K562 (cell line): ENCODE data around the gene TNNT1. TPM values are rescaled to one million over a fixed set of nuclear protein-coding genes. Genes with fewer than 3 reads are reported as not detected.
A peak's percentile ranks its signal among the peaks of the same experiment; 100 is the strongest.

Experiments
- ATAC-seq: fragments of 200-7000 bp; cut with Tn5 transposase; 3 replicates; pipeline ENCODE4 v1.9.1; 2020; ENCODE audit warnings: moderate library complexity
- BruUV-seq: library from RNA; stranded (reverse); fragments of 400-500 nt; replicated peaks from 2 replicates; lab custom pipeline; 2021; lab: Mats Ljungman, UMichigan
- CTCF ChIA-PET: fragments of 300-600 bp; formaldehyde crosslinking; extraction: SDS; loops from one replicate; lab custom pipeline; 2021; ENCODE audit warnings: low intra/inter-chr PET ratio; lab: Yijun Ruan, JAX
- POLR2A ChIA-PET: fragments of 300-600, 350-650 bp; sonication (Branson Sonifier 250); formaldehyde crosslinking; extraction: SDS; loops from one replicate; lab custom pipeline; 2021; ENCODE audit warnings: antibody characterized with exemption, inconsistent platforms; lab: Yijun Ruan, JAX
- DNase-seq, 4 experiments: peaks; one replicate each; pipeline versions ENCODE4 v3.0.0 to v3.0.0-alpha.2; 2011 to 2018; ENCODE audit warnings: low spot score in 3 of 4, mixed read lengths in 3 of 4; ENCODE audit errors: extremely low read depth in 1 of 4
- FAIRE-seq: peaks from 2 replicates; lab custom pipeline; 2011; peaks lifted over from hg19 to GRCh38; lab: Jason Lieb, UNC
- H2AFZ ChIP-seq: 2 replicates; pipeline ENCODE4 v1.6.0; 2011; ENCODE audit warnings: low read depth, low read length, control low read depth, inconsistent platforms
- H3K27ac ChIP-seq: fragments of 200-600 bp; 3 replicates; pipeline ENCODE4 v1.8.0; 2011; ENCODE audit warnings: low read depth, mild to moderate bottlenecking, control low read depth, inconsistent platforms, low read length, moderate library complexity, mixed read lengths; ENCODE audit errors: extremely low read depth
- H3K27me3 ChIP-seq, 2 experiments: fragments of 300-600 bp in 1 of 2; 2 replicates in 1 of 2; 3 replicates in 1 of 2; pipeline versions ENCODE4 v1.6.0 to v1.8.0; 2011; ENCODE audit warnings: inconsistent platforms in 2 of 2, low read length in 2 of 2, mild to moderate bottlenecking in 1 of 2, mixed read lengths in 1 of 2, moderate library complexity in 1 of 2; ENCODE audit not compliant: control insufficient read depth in 2 of 2, insufficient read depth in 2 of 2
- H3K36me3 ChIP-seq: fragments of 300-600 bp; 3 replicates; pipeline ENCODE4 v1.8.0; 2011; ENCODE audit warnings: mild to moderate bottlenecking, low read length, inconsistent platforms; ENCODE audit not compliant: control insufficient read depth, insufficient read depth
- H3K4me1 ChIP-seq, 2 experiments: fragments of 200-600 bp in 1 of 2; replicated peaks in 1 of 2; 2 replicates in 1 of 2; 3 replicates in 1 of 2; pipeline versions ENCODE4 v1.5.1 to v1.8.0; 2011; ENCODE audit warnings: inconsistent platforms in 2 of 2, low read length in 2 of 2, mild to moderate bottlenecking in 1 of 2, mixed read lengths in 1 of 2, moderate library complexity in 1 of 2; ENCODE audit not compliant: control insufficient read depth in 2 of 2, insufficient read depth in 2 of 2
- H3K4me2 ChIP-seq: 2 replicates; pipeline ENCODE4 v1.6.1; 2011; ENCODE audit warnings: low read length, control low read depth, inconsistent platforms, mixed read lengths; ENCODE audit not compliant: insufficient read depth
- H3K4me3 ChIP-seq: fragments of 200-600 bp; sonication (generic), shearing (Covaris generic); 2 replicates; pipeline ENCODE4 v1.5.1; 2016; ENCODE audit warnings: control low read depth, inconsistent platforms
- H3K79me2 ChIP-seq: fragments of 200-600 bp; 3 replicates; pipeline ENCODE4 v1.8.0; 2011; ENCODE audit warnings: low read length, inconsistent platforms; ENCODE audit not compliant: control insufficient read depth, insufficient read depth
- H3K9ac ChIP-seq, 2 experiments: 2 replicates each; pipeline versions ENCODE4 v1.6.0 to v1.6.1; 2011; ENCODE audit warnings: low read depth in 2 of 2, low read length in 2 of 2, control low read depth in 1 of 2, inconsistent platforms in 1 of 2, mild to moderate bottlenecking in 1 of 2, mixed read lengths in 1 of 2; ENCODE audit not compliant: insufficient read depth in 1 of 2
- H3K9me1 ChIP-seq: one replicate; pipeline ENCODE4 v1.6.0; 2011; ENCODE audit warnings: inconsistent platforms, mild to moderate bottlenecking, low read length, moderate library complexity; ENCODE audit not compliant: control insufficient read depth, insufficient read depth
- H3K9me3 ChIP-seq: replicated peaks from 2 replicates; pipeline ENCODE4 v1.5.1; 2011; ENCODE audit warnings: low read depth, low read length, inconsistent platforms; ENCODE audit not compliant: control insufficient read depth, insufficient read depth
- H4K20me1 ChIP-seq: replicated peaks from 2 replicates; pipeline ENCODE4 v1.6.1; 2011; ENCODE audit warnings: low read length, inconsistent platforms, mixed read lengths; ENCODE audit not compliant: control insufficient read depth, insufficient read depth
- NCOA6 ChIP-seq: fragments of 450-650 bp; IDR thresholded peaks from 2 replicates; pipeline ENCODE4 v1.6.1; 2017; ENCODE audit warnings: mild to moderate bottlenecking
- PHF21A ChIP-seq: fragments of 450-650 bp; IDR thresholded peaks from 2 replicates; pipeline ENCODE4 v1.6.1; 2017; ENCODE audit warnings: low read depth, borderline replicate concordance
- POLR2G ChIP-seq: fragments of 200-400 bp; formaldehyde crosslinking; IDR thresholded peaks from 2 replicates; pipeline ENCODE4 v1.6.1; 2017; ENCODE audit warnings: low read depth, mild to moderate bottlenecking, antibody characterized with exemption, low read length, moderate library complexity
- RFX5 ChIP-seq: IDR thresholded peaks from 2 replicates; pipeline ENCODE4 v1.6.1; 2011; ENCODE audit warnings: low read depth, mild to moderate bottlenecking, improper control_type of control experiment, low read length
- WGBS: fragments of 100-300 bp; shearing (Covaris generic); methylation state at CpG from one replicate; pipeline ENCODE4 v1.1.6; 2016; ENCODE audit warnings: low coverage, mixed read lengths; ENCODE audit not compliant: insufficient coverage; ENCODE audit errors: missing lambda C conversion rate; 5-methylcytosine and 5-hydroxymethylcytosine counted together
- in situ Hi-C: fragments of 300-500 bp; cut with MboI; formaldehyde crosslinking; loops from 4 replicates; pipeline ENCODE4 v1.15.0; 2018; ENCODE audit warnings: inconsistent platforms, mixed read lengths
- intact Hi-C: fragments of 100-400 bp; cut with micrococcal nuclease; formaldehyde crosslinking; loops from 2 replicates; pipeline ENCODE4 v1.14.2; 2022
- polyA plus RNA-seq, 8 experiments: library from polyadenylated mRNA; depleted of rRNA in 4 of 8; stranded (reverse) in 5 of 8; unstranded in 3 of 8; fragments of >200 nt; fragmentation: Nextera tagmentation in 2 of 8; fragmentation: Illumina TruSeq in 1 of 8; extraction: Ambion mirVana in 2 of 8; extraction: Trizol in 1 of 8; gene quantifications; 2 replicates each; pipeline versions ENCODE4 v1.2.1 to v1.2.3, GENCODE V29; 2011 to 2014; ENCODE audit warnings: inconsistent platforms in 1 of 8, missing spikeins in 1 of 8
- total RNA-seq, 7 experiments: library from RNA; depleted of rRNA in 6 of 7; stranded (reverse); fragments of >200 nt in 6 of 7; fragmentation: Illumina TruSeq in 2 of 7; extraction: Trizol in 2 of 7; gene quantifications; 2 replicates each; pipeline versions ENCODE4 v1.2.1 to v1.2.3, GENCODE V29; 2011 to 2021; ENCODE audit warnings: low replicate concordance in 1 of 7
- TF ChIP-seq, protein P1 (sequence below), 3 experiments: IDR thresholded peaks in 2 of 3; conservative IDR thresholded peaks in 1 of 3; 2 replicates each; pipeline ENCODE4 v1.5.1; 2011 to 2012; ENCODE audit warnings: low read length in 3 of 3, mild to moderate bottlenecking in 3 of 3, control low read depth in 2 of 3, improper control_type of control experiment in 1 of 3, inconsistent platforms in 1 of 3, low read depth in 1 of 3, mixed read lengths in 1 of 3, moderate library complexity in 1 of 3; ENCODE audit not compliant: insufficient read depth in 2 of 3
- TF ChIP-seq, protein P2 (sequence below): sonication (generic); formaldehyde crosslinking; IDR thresholded peaks from 2 replicates; pipeline ENCODE4 v1.8.1; 2023; ENCODE audit warnings: mild to moderate bottlenecking, missing genetic modification reagents

TNNT1 gene
- total and polyA plus RNA-seq, 9 of the 15 experiments (the other 6 are each of a cell fraction or from before 2014, with no cell fraction given) = 31.8 to 390 (median 227) TPM

DNA sequence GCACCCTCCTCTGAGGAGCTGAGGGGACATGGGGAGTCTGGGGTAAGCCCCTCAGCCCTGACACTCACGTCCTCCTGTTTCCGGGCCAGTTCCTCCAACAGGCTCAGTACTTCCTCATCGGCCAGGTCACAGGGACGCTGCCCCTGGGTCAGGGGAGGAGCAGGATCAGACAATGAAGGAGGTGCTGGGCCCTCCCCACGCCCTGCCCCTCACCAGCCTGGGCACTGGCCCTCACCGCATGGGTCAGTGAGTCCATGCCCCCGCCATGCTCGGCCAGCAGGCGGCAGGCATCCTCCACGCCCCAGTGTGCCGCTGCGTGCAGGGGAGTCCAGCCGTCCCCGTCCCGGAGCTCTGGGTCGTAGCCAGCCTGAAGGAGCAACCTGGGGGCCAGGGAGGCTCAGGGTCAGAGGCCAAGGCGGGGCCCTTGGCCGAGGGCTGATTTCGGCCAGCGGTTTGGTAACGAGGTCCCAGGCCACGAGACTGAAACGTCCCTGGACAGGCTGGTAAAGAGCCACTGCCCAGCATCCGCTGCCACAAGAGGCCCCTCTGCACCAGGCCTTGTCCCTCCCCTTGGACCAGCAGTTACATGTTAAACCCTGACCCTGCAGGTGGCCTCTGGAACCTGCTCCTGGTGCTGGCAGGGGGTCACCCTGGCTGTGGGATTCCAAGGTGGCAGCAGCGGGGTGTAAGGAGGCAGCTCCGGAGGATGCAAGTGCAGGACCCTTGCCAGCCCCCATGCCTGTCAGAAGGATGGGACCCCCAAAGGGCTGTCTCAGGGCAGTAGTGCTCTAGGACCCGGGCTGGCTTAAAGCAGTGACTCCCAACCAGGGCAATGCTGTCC lies 50.1 kb downstream of the TNNT1 start:
- intact Hi-C loops = no loop called here
- ATAC-seq = no peak; the same call in 2 of the 3 replicates
- peaks cover 75% of the 10 kb centered on the region for H3K36me3 ChIP-seq
- H3K79me2 ChIP-seq = peaks cover 2% of the 10 kb centered on the region; the same call in 1 of the 3 replicates
- no peak overlapping the region for H3K4me3 ChIP-seq
- peaks cover 0 to 52% of the 10 kb centered on the region in 2 experiments; a peak in 2 of 5 replicates for H3K4me1 ChIP-seq
- BruUV-seq = no TSS peak
- WGBS = 93% methylated on average over 23 of the region's 27 CpGs
- H3K9ac ChIP-seq = peak overlapping the region in 1 of 2 experiments; percentile 61; a peak in 1 of 4 replicates
- FAIRE-seq = no peak
- no peaks in the 10 kb centered on the region for H4K20me1 ChIP-seq
- ChIA-PET POLR2A (interaction anchor here (0.6 to 1.1 kb wide), 4 partner anchors 10 to 563 kb away, joined by 3 read pairs; no protein-coding TSS in a partner anchor), CTCF (interaction anchor here (1.2 to 1.5 kb wide), 2 partner anchors 216 to 425 kb away, joined by 3 to 5 read pairs; no protein-coding TSS in a partner anchor)
- TF ChIP-seq PHF21A (no peak), NCOA6 (no peak), RFX5 (no peak), POLR2G (peak; percentile 49)
- TF ChIP-seq, protein P1, sequence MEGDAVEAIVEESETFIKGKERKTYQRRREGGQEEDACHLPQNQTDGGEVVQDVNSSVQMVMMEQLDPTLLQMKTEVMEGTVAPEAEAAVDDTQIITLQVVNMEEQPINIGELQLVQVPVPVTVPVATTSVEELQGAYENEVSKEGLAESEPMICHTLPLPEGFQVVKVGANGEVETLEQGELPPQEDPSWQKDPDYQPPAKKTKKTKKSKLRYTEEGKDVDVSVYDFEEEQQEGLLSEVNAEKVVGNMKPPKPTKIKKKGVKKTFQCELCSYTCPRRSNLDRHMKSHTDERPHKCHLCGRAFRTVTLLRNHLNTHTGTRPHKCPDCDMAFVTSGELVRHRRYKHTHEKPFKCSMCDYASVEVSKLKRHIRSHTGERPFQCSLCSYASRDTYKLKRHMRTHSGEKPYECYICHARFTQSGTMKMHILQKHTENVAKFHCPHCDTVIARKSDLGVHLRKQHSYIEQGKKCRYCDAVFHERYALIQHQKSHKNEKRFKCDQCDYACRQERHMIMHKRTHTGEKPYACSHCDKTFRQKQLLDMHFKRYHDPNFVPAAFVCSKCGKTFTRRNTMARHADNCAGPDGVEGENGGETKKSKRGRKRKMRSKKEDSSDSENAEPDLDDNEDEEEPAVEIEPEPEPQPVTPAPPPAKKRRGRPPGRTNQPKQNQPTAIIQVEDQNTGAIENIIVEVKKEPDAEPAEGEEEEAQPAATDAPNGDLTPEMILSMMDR (IDR thresholded peaks at IDR 0.05 in 2 of 3, conservative IDR thresholded peaks at IDR 0.05 in 1 of 3; ENCODE audit: insufficient read depth in 2 of 3, low read depth in 1 of 3, low read length in 3 of 3) = 0 out of 6 replicates have a peak, but pooled peaks of 1 of the 3 experiments have one; percentile 5
- TF ChIP-seq, protein P2, sequence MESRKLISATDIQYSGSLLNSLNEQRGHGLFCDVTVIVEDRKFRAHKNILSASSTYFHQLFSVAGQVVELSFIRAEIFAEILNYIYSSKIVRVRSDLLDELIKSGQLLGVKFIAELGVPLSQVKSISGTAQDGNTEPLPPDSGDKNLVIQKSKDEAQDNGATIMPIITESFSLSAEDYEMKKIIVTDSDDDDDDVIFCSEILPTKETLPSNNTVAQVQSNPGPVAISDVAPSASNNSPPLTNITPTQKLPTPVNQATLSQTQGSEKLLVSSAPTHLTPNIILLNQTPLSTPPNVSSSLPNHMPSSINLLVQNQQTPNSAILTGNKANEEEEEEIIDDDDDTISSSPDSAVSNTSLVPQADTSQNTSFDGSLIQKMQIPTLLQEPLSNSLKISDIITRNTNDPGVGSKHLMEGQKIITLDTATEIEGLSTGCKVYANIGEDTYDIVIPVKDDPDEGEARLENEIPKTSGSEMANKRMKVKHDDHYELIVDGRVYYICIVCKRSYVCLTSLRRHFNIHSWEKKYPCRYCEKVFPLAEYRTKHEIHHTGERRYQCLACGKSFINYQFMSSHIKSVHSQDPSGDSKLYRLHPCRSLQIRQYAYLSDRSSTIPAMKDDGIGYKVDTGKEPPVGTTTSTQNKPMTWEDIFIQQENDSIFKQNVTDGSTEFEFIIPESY = peak; percentile 63; the same call in 1 of the 2 replicates
- in situ Hi-C loops = no loop called here
- H3K9me1 ChIP-seq = peaks cover 3% of the 10 kb centered on the region
- no peak overlapping the region for H3K4me2 ChIP-seq
- no peak overlapping the region for H3K27ac ChIP-seq
- no peak overlapping the region for H2AFZ ChIP-seq
- no peaks in the 10 kb centered on the region for H3K9me3 ChIP-seq
- H3K27me3 ChIP-seq = no peaks in the 10 kb centered on the region
- no peak for DNase-seq
